Esophagus squamous epithelium (tissue), 5 donors: Measurements from ENCODE around the gene ZNF829. TPM values are rescaled to one million over a fixed set of nuclear protein-coding genes. Genes with fewer than 3 reads are reported as not detected.

Experiments used
- DNase-seq: peaks from one replicate; lab custom pipeline; 2025; lab: John Stamatoyannopoulos, UW
- H3K27ac ChIP-seq, 4 donors: fragments of 200-600 bp; sonication (generic); one replicate each; pipeline ENCODE4 v1.5.1; 2016 to 2019; ENCODE audit warnings: mild to moderate bottlenecking in 1 of 4
- H3K27me3 ChIP-seq, 4 donors: fragments of 200-600 bp; sonication (generic); 1 replicate in 3 of 4; 2 replicates in 1 of 4; pipeline versions ENCODE4 v1.5.1 to v1.6.0; 2017 to 2021; ENCODE audit warnings: antibody characterized with exemption in 1 of 4
- H3K36me3 ChIP-seq, 3 donors: fragments of 200-600 bp; sonication (generic); one replicate each; pipeline ENCODE4 v1.5.1; 2016 to 2019
- H3K4me1 ChIP-seq, 3 donors: fragments of 200-600 bp; sonication (generic); one replicate each; pipeline ENCODE4 v1.5.1; 2017 to 2019
- H3K4me3 ChIP-seq, 4 donors: fragments of 200-600 bp; sonication (generic); 1 replicate in 3 of 4; 2 replicates in 1 of 4; pipeline ENCODE4 v1.5.1; 2016 to 2019; ENCODE audit warnings: mild to moderate bottlenecking in 2 of 4, moderate library complexity in 1 of 4
- H3K9me3 ChIP-seq, 3 donors: fragments of 200-600 bp; sonication (generic); one replicate each; pipeline ENCODE4 v1.5.1; 2016 to 2019
- CTCF ChIP-seq, 6 experiments: fragments of 450-650 bp in 4 of 6; fragments of 200-600 bp in 2 of 6; sonication (generic) in 2 of 6; IDR thresholded peaks; one replicate each; pipeline ENCODE4 v1.5.1; 2016 to 2019; ENCODE audit warnings: antibody characterized with exemption in 6 of 6, mild to moderate bottlenecking in 4 of 6, moderate library complexity in 4 of 6
- POLR2A ChIP-seq, 4 donors: fragments of 450-650 bp; IDR thresholded peaks; one replicate each; pipeline ENCODE4 v1.6.1; 2017; ENCODE audit warnings: antibody characterized with exemption in 4 of 4, mild to moderate bottlenecking in 4 of 4, moderate library complexity in 3 of 4
- WGBS, 2 donors: methylation state at CpG; one replicate each; pipeline ENCODE4 v1.1.5; 2018; 5-methylcytosine and 5-hydroxymethylcytosine counted together
- intact Hi-C: fragments of 100-400 bp; cut with DNase I; formaldehyde crosslinking; loops from one replicate; pipeline ENCODE4 v1.15.0; 2022
- small RNA-seq, 4 donors: library from RNA; depleted of rRNA; stranded (forward); fragments of <200 nt; gene quantifications; one replicate each; pipeline ENCODE3, GENCODE V24; 2016
- total RNA-seq, 4 donors: library from RNA; depleted of rRNA; stranded (reverse); fragments of >200 nt; gene quantifications; one replicate each; pipeline ENCODE4 v1.1.0, GENCODE V29; 2016
- donor health status: DM: yes; HTN: yes; CAD: no.

Gene ZNF829
- total RNA-seq, 4 donors from 2014 or later, result 0.70 to 2.7 (median 1.9) TPM

GRCh38 chr19:36850559-36851442, 65.3 kb downstream of the ZNF829 start, which contains the start of gene ZNF345:
Gene ZNF345 (plus strand): TSS chr19:36850876. CDS start chr19:36876831, 25,955 bp downstream.
- Histone ChIP-seq H3K9me3 (peaks cover 0 to 25% (median 6%) of the 10 kb centered on the region in 3 donors), H3K4me1 (peaks cover 0 to 25% (median 11%) of the 10 kb centered on the region in 3 donors), H3K36me3 (peaks cover 0 to 48% (median under 1%) of the 10 kb centered on the region in 3 donors), H3K4me3 (peak within 1 kb of the TSS; percentile 60 to 93 (median 76)), H3K27me3 (no peaks in the 10 kb centered on the region), H3K27ac (peak within 1 kb of the TSS; percentile 79 to 95 (median 94))
- TF ChIP-seq CTCF (IDR thresholded peaks at IDR 0.05), result no peak
- TF ChIP-seq POLR2A (IDR thresholded peaks at IDR 0.05), result peak in 1 of 4 donors; percentile 30
- intact Hi-C loops, result no loop called here
- WGBS, 2 donors, result 1 to 2% methylated on average over 30 to 35 of the region's 43 CpGs
- peak; percentile 67 for DNase-seq

- Histone ChIP-seq H3K4me1 (peaks cover 0 to 25% (median 11%) of the 10 kb centered on the region in 3 donors), H3K9me3 (peaks cover 0 to 16% (median 6%) of the 10 kb centered on the region in 3 donors), H3K27me3 (no peaks in the 10 kb centered on the region), H3K36me3 (peaks cover 0 to 46% (median 0%) of the 10 kb centered on the region in 3 donors), H3K4me3 (peak overlapping the region; percentile 60 to 93 (median 76)), H3K27ac (peak overlapping the region; percentile 79 to 95 (median 94))
- intact Hi-C loops, result no loop called here
- TF ChIP-seq POLR2A (IDR thresholded peaks at IDR 0.05) (peak in 2 of 4 donors; percentile 48 to 60), CTCF (IDR thresholded peaks at IDR 0.05) (no peak)
- 0 to 1% methylated on average over 20 to 21 of the region's 36 CpGs for WGBS, 2 donors
- peak; percentile 46 for DNase-seq
These were observed 66.2 kb downstream of the ZNF829 start for GRCh38 chr19:36849701-36850558.

GRCh38 chr19:36847968-36848367, 68.1 kb downstream of the ZNF829 start:
- DNase-seq, result no peak
- Histone ChIP-seq H3K4me3 (no peak overlapping the region), H3K4me1 (peaks cover 0 to 25% (median 11%) of the 10 kb centered on the region in 3 donors), H3K36me3 (peaks cover 0 to 41% (median 0%) of the 10 kb centered on the region in 3 donors), H3K9me3 (peaks cover 0 to 11% (median 3%) of the 10 kb centered on the region in 3 donors), H3K27me3 (no peaks in the 10 kb centered on the region), H3K27ac (no peak overlapping the region)
- intact Hi-C loops, result no loop called here
- WGBS, 2 donors, result 44 to 50% methylated on average over 1 of the region's 1 CpG
- TF ChIP-seq CTCF (IDR thresholded peaks at IDR 0.05), result no peak

GRCh38 chr19:36838784-36839324, 77.2 kb downstream of the ZNF829 start:
- peaks cover 0 to 44% (median 15%) of the 10 kb centered on the region in 3 donors for H3K9me3 ChIP-seq
- peaks cover 0 to 38% (median 5%) of the 10 kb centered on the region in 3 donors for H3K36me3 ChIP-seq
- no peak for DNase-seq
- TF ChIP-seq CTCF (IDR thresholded peaks at IDR 0.05) (no peak), POLR2A (IDR thresholded peaks at IDR 0.05) (no peak)
- no peaks in the 10 kb centered on the region for H3K27me3 ChIP-seq
- peak overlapping the region; percentile 89 to 95 (median 91) for H3K27ac ChIP-seq
- intact Hi-C loops, result no loop called here
- H3K4me1 ChIP-seq, result peaks cover 7 to 24% (median 13%) of the 10 kb centered on the region in 3 donors
- 5 to 13% methylated on average over 8 to 9 of the region's 12 CpGs for WGBS, 2 donors
- H3K4me3 ChIP-seq, result peak overlapping the region; percentile 66 to 87 (median 77)

Small RNA genes within 50 kb of the gene (small RNA-seq; reads per million reads assigned to genes)
- 0 reads per million in 4 donors for gene RF00019

Other genes starting within 250 kb of the ZNF829 start
- gene ZNF461, start 249.5 kb downstream of the ZNF829 start, total RNA-seq, result 10 to 100 TPM in 1 of 4 donors, 1 to 10 TPM in 3; 1.4 to 12.6 (median 4.1) TPM
- gene ZNF567, start 228.7 kb downstream of the ZNF829 start, total RNA-seq, result 1 to 10 TPM; 2.2 to 6.7 (median 3.1) TPM
- 1 to 10 TPM in 2 of 4 donors, under 1 TPM in 2; 0.15 to 5.0 (median 0.90) TPM for gene ZNF850, start 143.5 kb downstream of the ZNF829 start, total RNA-seq
- 1 to 10 TPM; 2.4 to 7.1 (median 4.1) TPM for gene ZNF790, start 77.9 kb downstream of the ZNF829 start, total RNA-seq
- gene ZNF345, start 65.4 kb downstream of the ZNF829 start, total RNA-seq, result 10 to 100 TPM in 1 of 4 donors, 1 to 10 TPM in 2, under 1 TPM in 1; 0.87 to 10.3 (median 1.4) TPM
- gene ZNF568, start within 50 bp of the ZNF829 start, total RNA-seq, result 1 to 10 TPM; 2.8 to 9.3 (median 4.1) TPM
- 1 to 10 TPM; 2.7 to 7.6 (median 4.6) TPM for gene ZNF420, start 162.1 kb upstream of the ZNF829 start, total RNA-seq